IPS DF 19.7 (cell line): ENCODE data around the gene UBASH3B.

Source experiments
- DNase-seq: peaks from one replicate; pipeline ENCODE4 v3.0.0-alpha.2; 2013; ENCODE audit warnings: low read depth, low spot score

The UBASH3B gene

GRCh38 chr11:122784325-122784955 is 128.9 kb downstream of the UBASH3B start:
- no peak for DNase-seq

GRCh38 chr11:122785031-122785541 is 129.6 kb downstream of the UBASH3B start:
- DNase-seq: no peak

GRCh38 chr11:122786896-122787295 is 131.4 kb downstream of the UBASH3B start:
- DNase-seq: no peak

GRCh38 chr11:122788781-122789535 is 133.4 kb downstream of the UBASH3B start:
- no peak for DNase-seq

- DNase-seq: no peak
These were observed 134.4 kb downstream of the UBASH3B start for GRCh38 chr11:122789907-122790306.

- no peak for DNase-seq
These were observed 135.9 kb downstream of the UBASH3B start for GRCh38 chr11:122791411-122791810.

- DNase-seq: no peak
These were observed 136.3 kb downstream of the UBASH3B start for GRCh38 chr11:122791836-122792235.

GRCh38 chr11:122793515-122793914 is 138.0 kb downstream of the UBASH3B start:
- no peak for DNase-seq

GRCh38 chr11:122795307-122795706 is 139.8 kb downstream of the UBASH3B start:
- DNase-seq: no peak

DNA sequence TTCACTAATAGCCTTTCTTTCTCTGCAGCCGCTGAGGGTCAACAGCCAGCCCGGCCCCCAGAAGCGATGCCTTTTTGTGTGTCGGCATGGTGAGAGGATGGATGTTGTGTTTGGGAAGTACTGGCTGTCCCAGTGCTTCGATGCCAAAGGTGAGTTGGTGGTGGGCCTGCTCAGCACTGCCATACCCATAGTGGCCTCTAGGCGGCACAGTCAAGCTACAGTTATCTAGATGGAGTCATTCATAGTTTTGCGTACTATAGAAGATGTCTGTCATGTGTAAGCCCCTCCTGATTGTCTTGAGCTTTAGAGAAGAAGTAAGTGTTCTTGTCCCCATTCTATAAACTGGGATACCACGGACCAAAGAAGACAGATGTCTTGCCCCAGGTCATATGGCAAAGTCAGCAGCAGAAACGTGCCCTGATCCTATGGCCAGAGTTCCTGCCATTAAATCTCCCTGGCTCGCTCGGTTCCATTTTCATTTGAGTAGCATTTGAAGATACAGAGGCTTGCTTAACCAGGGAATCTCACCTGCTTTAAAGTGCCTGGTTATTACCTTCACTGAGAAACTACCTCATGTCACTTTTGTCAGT is 140.7 kb downstream of the UBASH3B start:
- DNase-seq: no peak

- no peak for DNase-seq
These were observed 142.1 kb downstream of the UBASH3B start for GRCh38 chr11:122797651-122798050.

DNA sequence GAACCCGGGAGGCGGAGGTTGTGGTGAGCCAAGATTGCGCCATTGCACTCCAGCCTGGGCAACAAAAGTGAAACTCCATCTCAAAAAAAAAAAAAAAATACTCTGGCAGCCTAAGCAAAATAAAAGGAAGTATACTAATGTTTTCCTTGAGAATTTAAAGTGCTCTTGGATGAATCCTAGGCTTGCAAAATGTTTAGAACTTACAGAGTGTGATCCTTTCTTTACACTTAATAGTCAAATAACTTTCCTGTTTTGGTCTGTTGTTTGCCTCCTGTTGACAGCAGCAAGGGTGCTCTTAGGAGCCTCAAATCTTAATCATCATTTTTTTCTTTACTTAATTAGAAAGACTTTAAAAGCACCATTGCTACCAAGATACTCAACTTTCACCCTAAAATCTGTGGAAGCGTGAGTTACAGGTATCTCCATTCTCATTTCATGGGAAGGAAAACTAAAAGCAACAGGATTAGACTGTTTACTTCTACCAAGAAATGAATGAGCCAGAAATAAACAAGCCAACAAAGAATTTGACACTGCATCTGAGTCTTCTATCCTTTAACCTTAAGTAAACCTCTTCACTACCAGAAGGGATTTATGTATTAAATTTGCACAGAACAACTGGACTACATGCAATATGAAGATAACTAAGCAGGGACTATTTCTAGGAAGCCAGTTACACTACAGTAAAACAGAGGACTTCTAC is 144.0 kb downstream of the UBASH3B start:
- DNase-seq: no peak

DNA sequence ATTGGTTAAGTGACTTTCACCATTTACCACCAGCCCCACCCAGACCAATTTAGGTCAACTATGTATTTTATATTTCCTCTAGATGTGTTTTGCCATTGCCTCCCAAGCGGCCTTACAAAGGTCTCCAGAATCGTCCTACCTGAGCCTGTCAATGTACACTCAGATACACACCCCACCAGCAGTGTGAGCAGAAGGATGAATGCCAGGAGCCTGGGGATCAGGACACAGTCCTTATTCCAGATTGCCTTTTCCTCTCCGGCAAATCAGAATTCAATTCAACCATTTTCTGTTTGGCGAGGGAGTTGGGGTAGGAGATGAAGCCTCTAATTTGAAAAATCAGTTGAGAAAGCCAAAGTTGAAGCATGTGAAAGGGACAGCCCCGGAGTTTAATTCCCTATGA is 147.4 kb downstream of the UBASH3B start:
- no peak for DNase-seq

GRCh38 chr11:122803306-122803705 is 147.8 kb downstream of the UBASH3B start:
- no peak for DNase-seq

DNA sequence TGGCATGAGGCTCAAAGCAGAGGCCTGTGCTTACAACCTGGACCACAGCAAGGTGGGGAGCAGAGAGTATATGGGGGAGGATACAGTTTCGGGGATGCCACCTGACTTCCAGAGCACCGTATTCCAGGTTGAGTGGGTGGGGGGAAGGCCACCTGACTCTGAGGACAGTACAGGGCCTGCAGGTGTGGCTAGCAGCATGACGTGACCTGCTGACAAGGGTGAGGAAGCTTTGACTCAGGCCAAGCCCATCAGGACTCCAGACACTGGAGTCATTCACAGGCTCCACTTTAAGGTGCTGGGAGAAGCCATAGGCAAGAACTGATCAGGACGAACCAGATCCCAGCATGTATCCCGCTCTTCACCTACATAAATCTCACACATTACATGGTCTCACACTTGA is 148.2 kb downstream of the UBASH3B start:
- no peak for DNase-seq

DNA sequence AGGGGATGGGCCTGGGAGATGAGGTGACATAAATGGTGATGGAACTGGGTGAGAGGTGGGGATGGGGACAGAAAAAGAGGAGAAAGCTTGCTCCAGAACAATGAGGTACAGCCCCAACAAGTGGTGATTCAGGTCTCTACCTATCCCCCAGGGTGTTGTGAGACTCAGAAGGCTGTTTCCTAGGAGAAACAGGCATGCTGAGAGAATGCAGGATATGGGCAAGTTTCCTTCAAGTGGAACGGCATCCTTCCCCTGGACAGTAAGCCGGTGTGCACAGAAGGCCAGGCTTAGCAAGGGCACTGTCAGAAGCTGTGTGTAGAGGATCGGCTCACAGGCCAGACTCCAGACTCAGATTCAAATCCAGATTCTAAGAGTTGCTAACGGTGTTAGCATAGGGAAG is 148.6 kb downstream of the UBASH3B start:
- no peak for DNase-seq

DNA sequence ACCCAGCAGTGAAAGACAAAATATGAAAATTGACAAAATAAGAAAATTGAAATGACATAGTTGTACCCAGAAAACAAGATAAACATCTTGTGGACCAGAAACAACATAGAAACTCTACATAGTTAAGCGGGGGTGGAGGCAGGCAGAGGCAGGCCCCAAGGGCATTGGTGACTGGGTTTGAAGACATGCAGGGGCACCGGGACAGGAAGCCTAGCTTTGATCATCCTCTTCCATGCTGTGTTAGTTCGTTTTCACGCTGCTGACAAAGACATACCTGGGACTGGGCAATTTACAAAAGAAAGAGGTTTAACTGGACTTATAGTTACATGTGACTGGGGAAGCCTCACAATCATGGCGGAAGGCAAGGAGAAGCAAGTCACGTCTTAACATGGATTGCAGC is 149.3 kb downstream of the UBASH3B start:
- DNase-seq: no peak

DNA sequence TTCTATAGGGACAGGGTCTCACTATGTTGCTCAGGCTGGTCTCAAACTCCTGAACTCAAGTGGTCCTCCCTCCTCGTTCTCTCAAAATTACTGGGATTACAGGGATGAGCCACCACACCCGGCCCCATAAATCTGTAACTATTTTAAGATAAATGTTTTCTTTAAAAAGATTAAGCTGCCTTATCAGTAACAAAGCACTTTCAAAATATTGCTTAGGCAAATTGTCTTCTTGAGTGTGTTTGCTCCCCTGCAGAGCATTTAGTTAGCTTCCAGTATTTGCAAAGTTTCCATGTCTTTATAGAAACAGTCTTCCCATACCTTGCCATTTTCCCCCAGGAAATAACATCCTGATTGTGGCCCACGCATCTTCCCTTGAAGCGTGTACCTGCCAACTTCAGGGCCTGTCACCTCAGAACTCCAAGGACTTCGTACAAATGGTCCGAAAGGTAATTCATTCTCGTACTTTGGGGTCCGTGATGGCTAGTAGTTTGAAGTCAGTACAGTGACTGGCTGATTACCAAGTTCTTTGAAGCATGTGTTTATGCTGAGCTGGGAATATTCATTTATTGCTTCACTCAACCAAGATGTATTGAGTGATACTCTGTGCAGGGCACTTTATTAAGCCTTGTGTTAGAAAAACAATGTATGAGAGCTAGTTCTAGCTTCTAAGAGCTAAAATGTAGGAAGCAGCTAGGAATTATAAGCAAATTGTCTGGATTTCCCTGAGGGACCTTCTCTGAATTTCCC is 152.4 kb downstream of the UBASH3B start:
- DNase-seq: no peak

GRCh38 chr11:122808478-122808869 is 153.0 kb downstream of the UBASH3B start:
- DNase-seq: no peak

DNA sequence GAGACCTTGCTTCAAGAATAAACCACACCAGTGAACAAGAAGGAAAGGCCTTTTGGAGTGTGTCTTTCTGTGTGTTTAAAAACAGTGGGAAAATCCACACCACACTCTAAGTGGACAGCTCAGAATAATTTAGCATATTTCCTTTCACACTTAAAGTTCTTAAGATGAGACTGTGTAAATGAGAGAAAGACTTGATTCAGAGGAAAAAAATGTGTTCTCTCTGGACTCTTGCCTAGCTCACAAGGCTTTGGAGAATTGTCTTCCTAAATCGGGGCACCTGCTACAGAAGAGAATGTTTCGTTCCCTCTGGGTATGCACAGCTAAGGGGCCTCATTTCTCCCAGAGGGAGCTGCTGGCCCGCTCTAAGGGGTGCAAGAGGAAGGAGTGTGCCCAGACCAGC is 154.3 kb downstream of the UBASH3B start:
- DNase-seq: no peak

DNA sequence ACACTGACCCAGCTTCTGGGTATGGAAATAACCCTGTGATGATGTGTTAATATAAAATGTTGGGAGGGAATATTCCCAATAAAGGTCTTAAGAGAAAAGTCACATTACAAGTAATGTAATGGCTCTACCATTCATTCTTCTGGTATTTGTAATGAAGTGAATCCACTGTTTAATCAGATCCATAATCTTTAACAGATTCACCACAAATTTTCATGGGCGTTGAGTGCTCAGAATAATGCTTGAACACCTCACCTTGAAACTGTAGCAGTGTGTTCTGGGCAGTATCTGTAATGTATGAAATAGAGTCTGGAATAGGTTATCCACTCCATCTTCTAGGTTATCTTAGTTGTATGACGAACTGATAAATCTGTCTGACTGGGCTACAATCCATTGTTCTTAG is 156.2 kb downstream of the UBASH3B start:
- DNase-seq: no peak

DNA sequence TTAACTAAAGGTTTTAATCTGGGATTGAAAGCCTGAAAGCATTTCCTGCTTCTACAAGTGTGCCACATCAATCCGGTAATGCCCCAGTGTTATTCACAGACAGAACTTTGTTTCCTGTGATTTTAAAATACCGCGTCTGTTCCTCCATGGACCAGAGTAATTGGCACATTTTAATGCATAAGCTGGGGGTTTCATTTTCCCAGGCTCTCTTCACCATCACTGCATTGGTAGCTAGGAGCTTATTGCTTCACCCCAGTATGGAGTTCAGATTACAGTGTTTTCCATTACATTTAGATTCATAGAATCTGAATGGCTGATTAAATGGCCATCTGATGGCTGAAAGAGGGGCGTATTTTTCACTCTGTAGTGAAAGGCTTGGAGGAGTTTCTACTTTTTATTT is 157.1 kb downstream of the UBASH3B start:
- no peak for DNase-seq
